ENCODE measurements around the gene SPAG6. TPM values are rescaled to one million over a fixed set of nuclear protein-coding genes. Genes with fewer than 3 reads are reported as not detected.

Gene SPAG6
- total and polyA plus RNA-seq, 2 donors (not counting 1 experiment from before 2014, with no cell fraction given), result not detected

GRCh38 chr10:22310928-22311327 lies 34.4 kb upstream of the SPAG6 start:
- H2AFZ ChIP-seq (ENCODE audit: low read length), result no peak overlapping the region
- no peaks in the 10 kb centered on the region for H3K79me2 ChIP-seq (ENCODE audit: control insufficient read depth, insufficient read depth, low read length)
- no peak overlapping the region for H3K4me3 ChIP-seq (replicated peaks in 1 of 4; ENCODE audit: control extremely low read depth in 1 of 4, insufficient read depth in 1 of 4, low read depth in 3 of 4, low read length in 4 of 4)
- peaks cover 2% of the 10 kb centered on the region for H3K4me1 ChIP-seq (ENCODE audit: control insufficient read depth, extremely low read depth, insufficient read depth, low read length)
- TF ChIP-seq CTCF (conservative IDR thresholded peaks at IDR 0.05 in 1 of 2, IDR thresholded peaks at IDR 0.05 in 1 of 2; ENCODE audit: low read depth in 1 of 2, low read length in 2 of 2) (no peak), EZH2 (IDR thresholded peaks at IDR 0.05; ENCODE audit: low read length, missing control alignments) (no peak)
- H4K20me1 ChIP-seq (ENCODE audit: control insufficient read depth, extremely low read depth, insufficient read depth, low read length), result no peaks in the 10 kb centered on the region
- no peaks in the 10 kb centered on the region for H3K9me3 ChIP-seq (ENCODE audit: control insufficient read depth, insufficient read depth, low read depth, low read length)
- no peak overlapping the region for H3K27ac ChIP-seq (ENCODE audit: insufficient read depth, low read length)
- no peak for DNase-seq (ENCODE audit: low read depth in 2 of 2)
- H3K4me2 ChIP-seq (ENCODE audit: extremely low read depth, insufficient read depth, low read length), result no peak overlapping the region
- no peaks in the 10 kb centered on the region for H3K36me3 ChIP-seq (ENCODE audit: control insufficient read depth, insufficient read depth, low read length)
- no peak overlapping the region for H3K9ac ChIP-seq (ENCODE audit: insufficient read depth, low read length)
- H3K27me3 ChIP-seq (ENCODE audit: control insufficient read depth, insufficient read depth, low read length), result no peaks in the 10 kb centered on the region

GRCh38 chr10:22314852-22315251 lies 30.4 kb upstream of the SPAG6 start:
- no peaks in the 10 kb centered on the region for H4K20me1 ChIP-seq (ENCODE audit: control insufficient read depth, extremely low read depth, insufficient read depth, low read length)
- no peak overlapping the region for H3K4me2 ChIP-seq (ENCODE audit: extremely low read depth, insufficient read depth, low read length)
- H2AFZ ChIP-seq (ENCODE audit: low read length), result no peak overlapping the region
- TF ChIP-seq CTCF (conservative IDR thresholded peaks at IDR 0.05 in 1 of 2, IDR thresholded peaks at IDR 0.05 in 1 of 2; ENCODE audit: low read depth in 1 of 2, low read length in 2 of 2) (no peak), EZH2 (IDR thresholded peaks at IDR 0.05; ENCODE audit: low read length, missing control alignments) (no peak)
- H3K9me3 ChIP-seq (ENCODE audit: control insufficient read depth, insufficient read depth, low read depth, low read length), result no peaks in the 10 kb centered on the region
- peak overlapping the region in 1 of 4 experiments; percentile 94 for H3K4me3 ChIP-seq (replicated peaks in 1 of 4; ENCODE audit: control extremely low read depth in 1 of 4, insufficient read depth in 1 of 4, low read depth in 3 of 4, low read length in 4 of 4)
- no peak for DNase-seq (ENCODE audit: low read depth in 2 of 2)
- H3K27me3 ChIP-seq (ENCODE audit: control insufficient read depth, insufficient read depth, low read length), result no peaks in the 10 kb centered on the region
- H3K27ac ChIP-seq (ENCODE audit: insufficient read depth, low read length), result no peak overlapping the region
- no peaks in the 10 kb centered on the region for H3K4me1 ChIP-seq (ENCODE audit: control insufficient read depth, extremely low read depth, insufficient read depth, low read length)
- no peak overlapping the region for H3K9ac ChIP-seq (ENCODE audit: insufficient read depth, low read length)
- H3K36me3 ChIP-seq (ENCODE audit: control insufficient read depth, insufficient read depth, low read length), result no peaks in the 10 kb centered on the region
- peaks cover 3% of the 10 kb centered on the region for H3K79me2 ChIP-seq (ENCODE audit: control insufficient read depth, insufficient read depth, low read length)

GRCh38 chr10:22315455-22316285 lies 29.6 kb upstream of the SPAG6 start:
- peak overlapping the region; percentile 71 to 94 (median 76) for H3K4me3 ChIP-seq (replicated peaks in 1 of 4; ENCODE audit: control extremely low read depth in 1 of 4, insufficient read depth in 1 of 4, low read depth in 3 of 4, low read length in 4 of 4)
- no peaks in the 10 kb centered on the region for H3K36me3 ChIP-seq (ENCODE audit: control insufficient read depth, insufficient read depth, low read length)
- no peaks in the 10 kb centered on the region for H3K9me3 ChIP-seq (ENCODE audit: control insufficient read depth, insufficient read depth, low read depth, low read length)
- TF ChIP-seq EZH2 (IDR thresholded peaks at IDR 0.05; ENCODE audit: low read length, missing control alignments) (no peak), CTCF (conservative IDR thresholded peaks at IDR 0.05 in 1 of 2, IDR thresholded peaks at IDR 0.05 in 1 of 2; ENCODE audit: low read depth in 1 of 2, low read length in 2 of 2) (no peak)
- H2AFZ ChIP-seq (ENCODE audit: low read length), result peak overlapping the region; percentile 76
- H3K4me2 ChIP-seq (ENCODE audit: extremely low read depth, insufficient read depth, low read length), result peak overlapping the region; percentile 88
- H3K4me1 ChIP-seq (ENCODE audit: control insufficient read depth, extremely low read depth, insufficient read depth, low read length), result no peaks in the 10 kb centered on the region
- DNase-seq (ENCODE audit: low read depth in 2 of 2), result no peak
- H3K27me3 ChIP-seq (ENCODE audit: control insufficient read depth, insufficient read depth, low read length), result no peaks in the 10 kb centered on the region
- no peaks in the 10 kb centered on the region for H4K20me1 ChIP-seq (ENCODE audit: control insufficient read depth, extremely low read depth, insufficient read depth, low read length)
- peak overlapping the region; percentile 79 for H3K9ac ChIP-seq (ENCODE audit: insufficient read depth, low read length)
- H3K79me2 ChIP-seq (ENCODE audit: control insufficient read depth, insufficient read depth, low read length), result peaks cover 3% of the 10 kb centered on the region
- H3K27ac ChIP-seq (ENCODE audit: insufficient read depth, low read length), result peak overlapping the region; percentile 78
